Measurements from ENCODE around the gene INPP5B.

The INPP5B gene

GRCh38 chr1:37890378-37891014 lies 56.4 kb downstream of the INPP5B start:
- DNase-seq, result peak; percentile 62 to 66
- TF ChIP-seq GATA1 (IDR thresholded peaks at IDR 0.05; ENCODE audit: low read depth, low read length), result no peak
- TF ChIP-seq POLR2A (IDR thresholded peaks at IDR 0.05; ENCODE audit: low read length), result no peak

GRCh38 chr1:37888022-37888700 lies 58.7 kb downstream of the INPP5B start:
- TF ChIP-seq POLR2A (IDR thresholded peaks at IDR 0.05; ENCODE audit: low read length), result no peak
- TF ChIP-seq GATA1 (IDR thresholded peaks at IDR 0.05; ENCODE audit: low read depth, low read length), result no peak
- no peak for DNase-seq

- TF ChIP-seq POLR2A (IDR thresholded peaks at IDR 0.05; ENCODE audit: low read length) (no peak), GATA1 (IDR thresholded peaks at IDR 0.05; ENCODE audit: low read depth, low read length) (no peak)
- DNase-seq, result no peak
Measured at GRCh38 chr1:37884145-37884544, 62.7 kb downstream of the INPP5B start.

GRCh38 chr1:37883671-37884070 lies 63.2 kb downstream of the INPP5B start:
- no peak for DNase-seq

GRCh38 chr1:37879865-37880264 lies 67.0 kb downstream of the INPP5B start:
- DNase-seq, result no peak

More at GRCh38 chr1:37883671-37884070, 63.2 kb downstream of the INPP5B start:
- TF ChIP-seq POLR2A (IDR thresholded peaks at IDR 0.05; ENCODE audit: low read length), result no peak
- TF ChIP-seq GATA1 (IDR thresholded peaks at IDR 0.05; ENCODE audit: low read depth, low read length), result no peak

GRCh38 chr1:37878071-37878470 lies 68.8 kb downstream of the INPP5B start:
- DNase-seq, result no peak
- TF ChIP-seq POLR2A (IDR thresholded peaks at IDR 0.05; ENCODE audit: low read length), result no peak
- no peak for TF ChIP-seq GATA1 (IDR thresholded peaks at IDR 0.05; ENCODE audit: low read depth, low read length)

More at GRCh38 chr1:37879865-37880264, 67.0 kb downstream of the INPP5B start:
- TF ChIP-seq GATA1 (IDR thresholded peaks at IDR 0.05; ENCODE audit: low read depth, low read length) (no peak), POLR2A (IDR thresholded peaks at IDR 0.05; ENCODE audit: low read length) (no peak)

GRCh38 chr1:37875833-37876232 lies 71.0 kb downstream of the INPP5B start:
- no peak for TF ChIP-seq POLR2A (IDR thresholded peaks at IDR 0.05; ENCODE audit: low read length)
- no peak for TF ChIP-seq GATA1 (IDR thresholded peaks at IDR 0.05; ENCODE audit: low read depth, low read length)
- peak in 1 of 2 experiments; percentile 9 for DNase-seq

- TF ChIP-seq GATA1 (IDR thresholded peaks at IDR 0.05; ENCODE audit: low read depth, low read length) (no peak), POLR2A (IDR thresholded peaks at IDR 0.05; ENCODE audit: low read length) (no peak)
- DNase-seq, result no peak
Measured at GRCh38 chr1:37872692-37873091, 74.2 kb downstream of the INPP5B start.

- TF ChIP-seq GATA1 (IDR thresholded peaks at IDR 0.05; ENCODE audit: low read depth, low read length) (no peak), POLR2A (IDR thresholded peaks at IDR 0.05; ENCODE audit: low read length) (no peak)
- DNase-seq, result no peak
Measured at GRCh38 chr1:37868466-37868865, 78.4 kb downstream of the INPP5B start.

GRCh38 chr1:37867784-37868183 lies 79.1 kb downstream of the INPP5B start:
- peak in 1 of 2 experiments; percentile 24 for DNase-seq

GRCh38 chr1:37866491-37866890 lies 80.4 kb downstream of the INPP5B start:
- TF ChIP-seq GATA1 (IDR thresholded peaks at IDR 0.05; ENCODE audit: low read depth, low read length) (no peak), POLR2A (IDR thresholded peaks at IDR 0.05; ENCODE audit: low read length) (no peak)
- DNase-seq, result no peak

More at GRCh38 chr1:37867784-37868183, 79.1 kb downstream of the INPP5B start:
- no peak for TF ChIP-seq GATA1 (IDR thresholded peaks at IDR 0.05; ENCODE audit: low read depth, low read length)
- no peak for TF ChIP-seq POLR2A (IDR thresholded peaks at IDR 0.05; ENCODE audit: low read length)

- DNase-seq, result peak; percentile 34 to 76
- TF ChIP-seq POLR2A (IDR thresholded peaks at IDR 0.05; ENCODE audit: low read length) (no peak), GATA1 (IDR thresholded peaks at IDR 0.05; ENCODE audit: low read depth, low read length) (no peak)
Measured at GRCh38 chr1:37865348-37866120, 81.3 kb downstream of the INPP5B start.

- TF ChIP-seq GATA1 (IDR thresholded peaks at IDR 0.05; ENCODE audit: low read depth, low read length) (no peak), POLR2A (IDR thresholded peaks at IDR 0.05; ENCODE audit: low read length) (no peak)
- no peak for DNase-seq
Measured at GRCh38 chr1:37862330-37862729, 84.5 kb downstream of the INPP5B start.

GRCh38 chr1:37861151-37861550 lies 85.7 kb downstream of the INPP5B start:
- no peak for DNase-seq
- TF ChIP-seq POLR2A (IDR thresholded peaks at IDR 0.05; ENCODE audit: low read length) (no peak), GATA1 (IDR thresholded peaks at IDR 0.05; ENCODE audit: low read depth, low read length) (no peak)

All from erythroblast (primary cell).